Fibroblast of lung (primary cell): ENCODE results near the gene CLSTN1. TPM values are rescaled to one million over a fixed set of nuclear protein-coding genes. Genes with fewer than 3 reads are reported as not detected.

ENCODE experiments used
- DNase-seq, 2 donors: peaks; one replicate each; pipeline versions ENCODE4 v3.0.0 to v3.0.0-alpha.2; 2010; ENCODE audit warnings: low read depth in 2 of 2
- H2AFZ ChIP-seq: 2 replicates; pipeline ENCODE4 v1.5.1; 2012; ENCODE audit warnings: low read length, control low read depth, inconsistent platforms
- H3K27ac ChIP-seq: 2 replicates; pipeline ENCODE4 v1.5.1; 2011; ENCODE audit warnings: low read length, control low read depth; ENCODE audit not compliant: insufficient read depth
- H3K27me3 ChIP-seq: 2 replicates; pipeline ENCODE4 v1.5.1; 2011; ENCODE audit warnings: mild to moderate bottlenecking, low read length; ENCODE audit not compliant: control insufficient read depth, insufficient read depth
- H3K36me3 ChIP-seq: 2 replicates; pipeline ENCODE4 v1.5.1; 2011; ENCODE audit warnings: low read length; ENCODE audit not compliant: control insufficient read depth, insufficient read depth
- H3K4me1 ChIP-seq: 2 replicates; pipeline ENCODE4 v1.5.1; 2011; ENCODE audit warnings: low read length; ENCODE audit not compliant: control insufficient read depth, insufficient read depth; ENCODE audit errors: extremely low read depth
- H3K4me2 ChIP-seq: 2 replicates; pipeline ENCODE4 v1.5.1; 2011; ENCODE audit warnings: low read length, control low read depth; ENCODE audit not compliant: insufficient read depth; ENCODE audit errors: extremely low read depth
- H3K4me3 ChIP-seq, 4 experiments: fragments of 200-600 bp in 1 of 4; sonication (generic) in 1 of 4; replicated peaks in 1 of 4; 2 replicates each; pipeline ENCODE4 v1.5.1; 2011 to 2016; ENCODE audit warnings: low read length in 4 of 4, low read depth in 3 of 4, mild to moderate bottlenecking in 3 of 4, control low read depth in 2 of 4, inconsistent platforms in 1 of 4, mixed read lengths in 1 of 4; ENCODE audit not compliant: insufficient read depth in 1 of 4; ENCODE audit errors: control extremely low read depth in 1 of 4
- H3K79me2 ChIP-seq: 2 replicates; pipeline ENCODE4 v1.5.1; 2012; ENCODE audit warnings: mild to moderate bottlenecking, low read length, inconsistent platforms; ENCODE audit not compliant: control insufficient read depth, insufficient read depth
- H3K9ac ChIP-seq: 2 replicates; pipeline ENCODE4 v1.5.1; 2011; ENCODE audit warnings: mild to moderate bottlenecking, low read length, control low read depth; ENCODE audit not compliant: insufficient read depth
- H3K9me3 ChIP-seq: 2 replicates; pipeline ENCODE4 v1.5.1; 2012; ENCODE audit warnings: low read depth, low read length; ENCODE audit not compliant: control insufficient read depth, insufficient read depth
- H4K20me1 ChIP-seq: 2 replicates; pipeline ENCODE4 v1.5.1; 2011; ENCODE audit warnings: low read length; ENCODE audit not compliant: control insufficient read depth, insufficient read depth; ENCODE audit errors: extremely low read depth
- EZH2 ChIP-seq: IDR thresholded peaks from 2 replicates; pipeline ENCODE4 v1.5.1; 2012; ENCODE audit warnings: low read length, control low read depth, mild to moderate bottlenecking; ENCODE audit errors: missing control alignments
- polyA plus RNA-seq, 2 donors: library from polyadenylated mRNA; depleted of rRNA in 1 of 2; stranded (reverse) in 1 of 2; unstranded in 1 of 2; fragments of >200 nt; gene quantifications; 2 replicates each; pipeline ENCODE4 v1.2.1, GENCODE V29; 2011 to 2012; ENCODE audit warnings: missing spikeins in 1 of 2
- total RNA-seq: library from RNA; depleted of rRNA; stranded (reverse); fragments of >200 nt; gene quantifications from 2 replicates; pipeline ENCODE4 v1.2.1, GENCODE V29; 2014
- TF ChIP-seq, protein P1 (sequence below), 2 donors: IDR thresholded peaks in 1 of 2; conservative IDR thresholded peaks in 1 of 2; 1 replicate in 1 of 2; 2 replicates in 1 of 2; pipeline ENCODE4 v1.5.1; 2011 to 2012; ENCODE audit warnings: low read length in 2 of 2, control low read depth in 1 of 2, inconsistent platforms in 1 of 2, low read depth in 1 of 2, mild to moderate bottlenecking in 1 of 2

Gene CLSTN1
- total and polyA plus RNA-seq, 2 donors (not counting 1 experiment from before 2014, with no cell fraction given) = 57.4 to 115 TPM

- H3K9me3 ChIP-seq = no peaks in the 10 kb centered on the region
- H3K27ac ChIP-seq = no peak overlapping the region
- no peak overlapping the region for H3K4me3 ChIP-seq
- no peak overlapping the region for H3K9ac ChIP-seq
- H3K4me2 ChIP-seq = no peak overlapping the region
- DNase-seq = no peak
- peaks cover 53% of the 10 kb centered on the region for H3K79me2 ChIP-seq
- H2AFZ ChIP-seq = no peak overlapping the region
- H3K36me3 ChIP-seq = no peaks in the 10 kb centered on the region
- TF ChIP-seq, protein P1, sequence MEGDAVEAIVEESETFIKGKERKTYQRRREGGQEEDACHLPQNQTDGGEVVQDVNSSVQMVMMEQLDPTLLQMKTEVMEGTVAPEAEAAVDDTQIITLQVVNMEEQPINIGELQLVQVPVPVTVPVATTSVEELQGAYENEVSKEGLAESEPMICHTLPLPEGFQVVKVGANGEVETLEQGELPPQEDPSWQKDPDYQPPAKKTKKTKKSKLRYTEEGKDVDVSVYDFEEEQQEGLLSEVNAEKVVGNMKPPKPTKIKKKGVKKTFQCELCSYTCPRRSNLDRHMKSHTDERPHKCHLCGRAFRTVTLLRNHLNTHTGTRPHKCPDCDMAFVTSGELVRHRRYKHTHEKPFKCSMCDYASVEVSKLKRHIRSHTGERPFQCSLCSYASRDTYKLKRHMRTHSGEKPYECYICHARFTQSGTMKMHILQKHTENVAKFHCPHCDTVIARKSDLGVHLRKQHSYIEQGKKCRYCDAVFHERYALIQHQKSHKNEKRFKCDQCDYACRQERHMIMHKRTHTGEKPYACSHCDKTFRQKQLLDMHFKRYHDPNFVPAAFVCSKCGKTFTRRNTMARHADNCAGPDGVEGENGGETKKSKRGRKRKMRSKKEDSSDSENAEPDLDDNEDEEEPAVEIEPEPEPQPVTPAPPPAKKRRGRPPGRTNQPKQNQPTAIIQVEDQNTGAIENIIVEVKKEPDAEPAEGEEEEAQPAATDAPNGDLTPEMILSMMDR (conservative IDR thresholded peaks at IDR 0.05 in 1 of 2, IDR thresholded peaks at IDR 0.05 in 1 of 2; ENCODE audit: low read depth in 1 of 2, low read length in 2 of 2) = no peak
- no peak for TF ChIP-seq EZH2
- no peaks in the 10 kb centered on the region for H3K4me1 ChIP-seq
- no peaks in the 10 kb centered on the region for H4K20me1 ChIP-seq
- no peaks in the 10 kb centered on the region for H3K27me3 ChIP-seq
Observed at GRCh38 chr1:9817734-9818133, 6.0 kb downstream of the CLSTN1 start.

- TF ChIP-seq, protein P1 (conservative IDR thresholded peaks at IDR 0.05 in 1 of 2, IDR thresholded peaks at IDR 0.05 in 1 of 2; ENCODE audit: low read depth in 1 of 2, low read length in 2 of 2) = no peak
- no peak for TF ChIP-seq EZH2
- H3K79me2 ChIP-seq = peaks cover 41% of the 10 kb centered on the region
- DNase-seq = peak in 1 of 2 donors; percentile 74
- H3K4me1 ChIP-seq = no peaks in the 10 kb centered on the region
- no peaks in the 10 kb centered on the region for H3K36me3 ChIP-seq
- no peak overlapping the region for H2AFZ ChIP-seq
- no peaks in the 10 kb centered on the region for H4K20me1 ChIP-seq
- no peak overlapping the region for H3K4me3 ChIP-seq
- H3K4me2 ChIP-seq = no peak overlapping the region
- H3K9me3 ChIP-seq = no peaks in the 10 kb centered on the region
- H3K9ac ChIP-seq = no peak overlapping the region
- H3K27ac ChIP-seq = no peak overlapping the region
- no peaks in the 10 kb centered on the region for H3K27me3 ChIP-seq
Observed at GRCh38 chr1:9816199-9816598, 7.6 kb downstream of the CLSTN1 start.

GRCh38 chr1:9815150-9815549 lies 8.6 kb downstream of the CLSTN1 start:
- H2AFZ ChIP-seq = no peak overlapping the region
- H3K4me3 ChIP-seq = no peak overlapping the region
- H4K20me1 ChIP-seq = no peaks in the 10 kb centered on the region
- H3K4me2 ChIP-seq = no peak overlapping the region
- no peaks in the 10 kb centered on the region for H3K4me1 ChIP-seq
- H3K27ac ChIP-seq = no peak overlapping the region
- H3K9ac ChIP-seq = no peak overlapping the region
- no peaks in the 10 kb centered on the region for H3K27me3 ChIP-seq
- peaks cover 33% of the 10 kb centered on the region for H3K79me2 ChIP-seq
- no peaks in the 10 kb centered on the region for H3K9me3 ChIP-seq
- DNase-seq = no peak
- TF ChIP-seq EZH2 = no peak
- TF ChIP-seq, protein P1 (conservative IDR thresholded peaks at IDR 0.05 in 1 of 2, IDR thresholded peaks at IDR 0.05 in 1 of 2; ENCODE audit: low read depth in 1 of 2, low read length in 2 of 2) = no peak
- H3K36me3 ChIP-seq = no peaks in the 10 kb centered on the region
